GM12864 (cell line): ENCODE results near the gene EGFLAM.

Experiments used
- DNase-seq: peaks from one replicate; pipeline ENCODE4 v3.0.0-alpha.2; 2011; ENCODE audit warnings: low read depth
- H3K4me3 ChIP-seq: 2 replicates; pipeline ENCODE4 v1.5.1; 2011; ENCODE audit warnings: mild to moderate bottlenecking, low read depth, low read length, control low read depth
- CTCF ChIP-seq: IDR thresholded peaks from 2 replicates; pipeline ENCODE4 v1.5.1; 2011; ENCODE audit warnings: low read depth, mild to moderate bottlenecking, moderate library complexity, low read length, control low read depth, inconsistent platforms; ENCODE audit errors: missing control alignments

Gene EGFLAM

GRCh38 chr5:38347040-38347763, 88.8 kb downstream of the EGFLAM start:
- DNase-seq = no peak
- H3K4me3 ChIP-seq = no peak overlapping the region
- TF ChIP-seq CTCF = no peak

- H3K4me3 ChIP-seq = no peak overlapping the region
- TF ChIP-seq CTCF = no peak
- DNase-seq = no peak
These were observed 89.5 kb downstream of the EGFLAM start for GRCh38 chr5:38347896-38348295.

GRCh38 chr5:38360323-38361061, 102.1 kb downstream of the EGFLAM start:
- no peak for TF ChIP-seq CTCF
- no peak overlapping the region for H3K4me3 ChIP-seq
- no peak for DNase-seq

GRCh38 chr5:38362713-38363112, 104.4 kb downstream of the EGFLAM start:
- H3K4me3 ChIP-seq = no peak overlapping the region
- no peak for DNase-seq
- TF ChIP-seq CTCF = no peak

GRCh38 chr5:38364825-38365224, 106.5 kb downstream of the EGFLAM start:
- no peak for DNase-seq
- no peak for TF ChIP-seq CTCF
- H3K4me3 ChIP-seq = no peak overlapping the region

GRCh38 chr5:38367410-38367809, 109.1 kb downstream of the EGFLAM start:
- TF ChIP-seq CTCF = no peak
- no peak for DNase-seq
- H3K4me3 ChIP-seq = no peak overlapping the region
